HG02938 (cell line): Measurements from ENCODE around the gene ARHGAP33.
"Not testable (repeated sequence)": the region's sequence is repeated elsewhere in the genome, so short reads cannot be mapped to it uniquely, and the experiment has no call there.

Experiments
- ATAC-seq: cut with Tn5 transposase; IDR thresholded peaks from one replicate; pipeline ENCODE4 v1.9.1; 2021; ENCODE audit warnings: mild to moderate bottlenecking, moderate library complexity; ENCODE audit not compliant: unreplicated experiment

Gene ARHGAP33

DNA sequence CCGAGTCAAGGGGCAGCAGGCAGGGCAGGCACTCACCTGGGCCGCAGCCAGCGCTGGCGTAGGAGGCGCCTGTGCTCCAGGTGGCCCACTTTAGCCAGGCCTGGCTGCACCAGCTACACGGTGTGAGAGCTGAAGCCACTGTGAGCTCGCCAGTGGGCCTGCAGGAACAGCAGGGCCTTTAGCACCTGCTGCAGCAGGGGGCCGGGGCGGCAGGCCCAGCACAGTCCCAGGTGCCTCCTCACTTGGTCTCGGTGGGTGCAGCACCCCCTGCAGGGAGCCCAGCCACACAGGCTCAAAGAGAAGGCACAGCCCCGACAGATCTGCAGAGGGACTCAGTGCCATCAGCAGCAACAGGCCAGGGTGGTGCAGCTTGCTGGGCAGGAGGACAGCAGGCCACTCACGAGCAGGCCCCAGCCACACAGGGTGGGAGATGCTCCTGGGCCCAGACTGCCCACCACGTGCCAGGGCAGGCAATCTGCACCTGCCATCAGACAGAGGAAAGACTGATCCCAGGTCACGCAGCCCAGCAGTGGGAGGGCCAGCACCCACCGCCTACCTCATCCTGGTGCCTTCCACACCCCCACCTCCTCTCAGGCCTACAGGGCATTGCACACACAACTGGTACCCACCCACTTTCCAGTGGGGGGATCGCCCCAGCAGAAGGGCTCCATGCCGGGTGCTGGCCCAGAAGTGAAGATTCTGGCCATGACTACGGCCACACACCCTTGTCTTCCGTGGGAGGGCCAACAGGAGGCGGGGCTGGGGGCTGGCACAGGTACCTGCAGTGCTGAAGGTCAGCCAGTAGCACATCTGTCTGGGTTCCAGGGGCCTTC lies 15.8 kb downstream of the ARHGAP33 start:
- ATAC-seq, result no peak

- ATAC-seq, result no peak
These were observed 16.5 kb downstream of the ARHGAP33 start for GRCh38 chr19:35791814-35792279.

DNA sequence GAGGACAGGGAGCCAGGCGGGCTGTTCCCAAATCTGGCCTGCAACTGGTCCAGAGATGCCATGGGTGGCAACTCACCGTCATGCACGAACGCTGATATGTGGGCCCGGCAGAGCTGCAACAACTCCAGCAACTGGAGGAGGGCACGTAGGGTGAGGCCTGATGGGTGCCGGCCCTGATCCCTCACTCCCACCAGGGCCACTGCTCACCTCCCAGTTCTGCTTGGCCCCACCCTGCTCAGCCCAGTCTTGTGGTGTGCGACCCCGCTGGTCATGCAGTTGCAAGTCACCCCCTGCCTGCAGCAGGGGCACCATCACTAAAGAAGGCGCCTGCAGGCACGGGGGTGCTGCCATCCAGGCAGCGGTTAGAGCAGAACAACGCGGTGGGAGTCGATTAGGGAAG lies 16.9 kb downstream of the ARHGAP33 start:
- no peak for ATAC-seq

- ATAC-seq, result no peak
These were observed 17.5 kb downstream of the ARHGAP33 start for GRCh38 chr19:35792888-35793287.

DNA sequence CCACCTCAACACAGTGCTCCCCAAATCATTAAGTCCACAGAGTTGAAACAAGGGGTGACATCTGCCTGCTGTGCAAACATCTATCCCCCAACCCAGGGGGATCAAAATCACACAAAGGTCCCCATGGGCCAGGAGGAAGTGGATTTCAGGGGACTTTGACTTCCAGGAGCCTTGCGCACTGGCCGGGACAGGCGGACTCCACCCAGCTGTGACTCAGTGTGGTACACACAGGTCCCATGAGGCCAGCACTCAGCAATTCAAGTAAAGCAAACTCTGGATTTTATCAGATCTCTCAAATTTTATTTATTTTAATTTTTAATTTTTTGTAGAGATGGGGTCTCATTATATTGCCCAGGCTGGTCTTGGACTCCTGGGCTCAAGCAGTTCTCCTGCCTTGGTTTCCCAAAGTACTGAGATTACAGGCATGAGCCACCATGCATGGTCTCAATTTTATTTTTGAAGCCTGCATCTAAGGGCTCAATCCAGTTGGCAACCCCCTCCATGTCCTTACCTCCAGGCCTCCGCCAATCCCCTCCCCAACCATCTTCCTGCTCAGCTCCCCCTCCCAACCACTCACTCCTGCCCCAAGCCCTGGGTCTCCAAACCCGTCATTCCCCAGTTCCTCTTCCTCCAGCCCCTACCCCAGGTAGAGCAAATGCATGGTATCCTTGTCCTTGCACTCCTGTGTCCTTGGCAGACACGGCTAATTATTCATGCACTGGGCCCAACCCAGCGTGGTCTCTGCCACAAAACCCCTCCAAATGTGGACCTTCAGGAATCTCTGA lies 18.2 kb downstream of the ARHGAP33 start:
- ATAC-seq, result no peak

DNA sequence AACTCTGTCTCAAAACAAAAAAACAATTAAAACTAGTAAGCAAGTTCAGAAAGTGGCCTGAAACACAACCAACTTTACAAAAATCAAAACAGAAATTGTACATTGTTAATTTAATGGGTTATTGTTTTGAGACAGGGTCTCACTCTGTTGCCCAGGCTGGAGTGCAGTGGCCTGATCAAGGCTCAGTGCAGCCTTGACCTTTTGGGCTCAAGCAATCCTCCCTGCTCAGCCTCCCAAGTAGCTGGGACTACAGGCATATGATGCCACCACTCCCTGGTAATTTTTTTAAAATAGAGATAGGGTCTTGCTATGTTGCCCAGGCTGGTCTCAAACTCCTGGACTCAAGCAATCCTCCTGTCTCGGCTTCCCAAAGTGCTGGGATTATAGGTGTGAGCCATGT lies 20.2 kb downstream of the ARHGAP33 start:
- ATAC-seq, result not testable (repeated sequence)

DNA sequence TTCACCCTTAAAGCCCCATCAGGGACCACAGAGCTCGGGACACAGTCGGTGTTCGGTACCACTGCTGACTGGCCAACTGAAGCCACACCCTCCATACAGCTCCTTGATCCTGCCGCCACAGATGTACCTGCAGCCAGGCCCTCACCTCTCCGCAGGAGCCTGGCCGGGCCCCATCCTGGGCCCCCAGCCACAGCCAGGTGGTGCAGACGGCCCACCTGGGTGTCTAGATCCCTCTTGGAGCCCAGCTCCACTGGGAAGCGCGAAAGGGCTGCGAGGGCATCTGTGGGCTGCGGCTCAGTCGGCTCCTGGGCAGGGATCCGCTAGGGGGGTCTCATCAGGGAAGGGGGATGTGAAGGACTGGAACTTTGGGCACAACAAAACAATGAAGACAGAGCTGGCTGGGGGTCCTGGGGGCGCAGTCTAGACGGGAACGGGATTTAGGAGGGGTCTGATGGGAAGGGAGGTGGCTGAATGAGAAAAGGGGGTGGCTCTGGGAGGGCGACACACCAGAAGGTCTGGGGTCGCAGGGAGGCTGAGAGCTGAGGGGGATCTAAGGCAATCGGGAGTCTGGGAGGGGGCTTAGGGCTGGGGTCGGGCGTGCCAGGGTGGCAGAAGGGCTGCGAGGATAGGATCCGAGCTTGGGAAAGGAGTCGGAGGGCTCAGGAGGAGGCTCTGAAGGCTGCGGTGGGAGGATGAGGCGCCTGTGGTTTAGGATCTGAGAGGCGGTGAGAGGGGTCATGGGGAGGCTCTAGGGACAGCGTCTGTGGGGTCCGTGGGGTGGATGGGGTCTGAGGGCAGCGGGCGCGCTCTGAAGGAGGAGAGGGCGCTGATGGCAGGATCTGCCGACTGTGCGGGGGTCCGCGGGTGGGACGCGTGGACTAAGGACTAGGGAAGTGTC lies 21.5 kb downstream of the ARHGAP33 start:
- ATAC-seq, result no peak

GRCh38 chr19:35797663-35798062 lies 22.3 kb downstream of the ARHGAP33 start:
- no peak for ATAC-seq

- ATAC-seq, result no peak
These were observed 26.5 kb downstream of the ARHGAP33 start for GRCh38 chr19:35801828-35802227.

GRCh38 chr19:35805526-35806102 lies 30.2 kb downstream of the ARHGAP33 start:
- no peak for ATAC-seq

DNA sequence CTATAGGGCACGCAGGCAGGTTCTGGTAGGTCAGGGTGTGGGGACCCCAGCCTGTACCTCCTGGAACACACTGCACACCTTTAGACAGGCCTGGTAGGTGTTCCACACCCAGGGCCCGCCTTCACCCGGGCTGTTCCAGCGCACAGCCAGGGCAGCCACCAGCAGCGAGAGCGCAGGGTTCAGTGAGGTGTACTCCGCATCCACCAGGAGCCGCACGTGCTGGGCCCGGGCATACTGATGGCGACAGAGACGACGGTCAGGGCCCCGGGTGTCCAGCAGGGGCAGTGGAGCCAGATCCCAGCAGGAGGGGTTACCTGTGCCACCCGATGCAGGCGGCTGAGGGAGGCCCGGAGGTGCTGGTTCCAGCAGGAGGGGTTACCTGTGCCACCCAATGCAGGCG lies 31.2 kb downstream of the ARHGAP33 start:
- ATAC-seq, result no peak

DNA sequence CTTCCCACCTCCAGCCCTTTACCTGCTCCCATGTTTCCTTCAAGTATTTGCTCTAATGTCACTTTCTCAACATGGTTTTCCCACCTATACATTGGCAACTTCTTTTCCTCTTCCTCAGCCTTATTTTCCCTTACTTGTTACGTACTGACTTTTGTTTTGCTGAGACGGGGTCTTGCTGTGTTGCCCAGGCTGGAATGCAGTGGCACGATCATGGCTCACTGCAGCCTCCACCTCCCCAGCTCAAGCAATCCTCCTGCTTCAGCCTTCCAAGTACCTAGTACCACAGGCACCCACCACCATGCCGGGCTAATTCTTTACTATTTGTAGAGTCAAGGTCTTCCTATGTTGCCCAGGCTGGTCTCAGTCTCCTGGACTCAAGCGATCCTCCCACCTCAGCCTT lies 32.3 kb downstream of the ARHGAP33 start:
- ATAC-seq, result no peak

GRCh38 chr19:35811317-35812219 lies 36.2 kb downstream of the ARHGAP33 start:
- ATAC-seq, result no peak

DNA sequence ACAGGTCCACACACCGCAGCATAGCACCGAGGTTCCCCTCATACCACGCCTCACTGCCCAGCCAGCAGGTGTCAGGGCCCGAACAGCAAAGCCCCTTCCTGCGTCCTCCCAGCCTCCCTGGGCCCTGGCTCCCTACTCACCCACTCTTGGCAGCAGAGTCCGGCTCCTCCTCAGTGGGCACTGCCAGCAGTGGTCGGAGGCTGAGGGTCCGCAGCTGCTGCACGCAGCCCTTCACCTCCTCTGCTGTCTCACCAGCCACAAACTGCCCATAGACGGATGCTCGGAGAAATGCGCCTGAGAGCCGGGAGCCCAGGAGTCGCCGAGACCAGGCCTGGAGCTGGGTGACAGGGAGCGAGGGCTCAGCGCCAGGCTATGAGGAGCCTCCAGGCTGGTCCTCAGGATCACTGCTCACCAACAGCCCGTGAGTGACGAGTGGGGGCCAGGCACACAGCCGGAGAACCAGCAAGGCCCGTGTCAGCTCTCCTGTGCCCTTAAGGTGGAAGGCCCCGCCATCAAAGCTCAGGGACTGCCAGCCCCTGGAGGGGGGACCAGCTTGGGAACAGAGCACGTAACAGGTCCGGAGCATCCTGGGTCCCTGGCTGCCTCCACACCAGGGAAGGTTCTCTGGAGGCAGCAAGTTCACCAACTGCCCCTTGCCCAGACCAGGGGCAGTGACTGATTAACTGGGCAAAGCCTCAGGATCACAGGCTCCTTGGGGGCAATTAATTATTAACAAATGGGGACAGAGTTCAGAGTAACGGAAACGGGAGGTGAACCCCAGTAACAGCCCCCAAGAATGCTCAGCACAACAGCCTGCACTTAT lies 37.1 kb downstream of the ARHGAP33 start, which contains the start of gene PRODH2:
Gene PRODH2, minus strand, starts transcription at position 626 of the 823 bp plus-strand sequence. Its CDS starts 40 bp downstream, at position 586.
- ATAC-seq, result no peak

GRCh38 chr19:35813043-35813890 lies 37.9 kb downstream of the ARHGAP33 start:
- no peak for ATAC-seq

GRCh38 chr19:35816262-35816661 lies 40.9 kb downstream of the ARHGAP33 start:
- no peak for ATAC-seq

- ATAC-seq, result no peak
These were observed 41.5 kb downstream of the ARHGAP33 start for GRCh38 chr19:35816846-35817245.

- ATAC-seq, result no peak
These were observed 43.1 kb downstream of the ARHGAP33 start for GRCh38 chr19:35818445-35818844.
